HepG2 (cell line): Measurements from ENCODE around the gene FAM72C. TPM values are rescaled to one million over a fixed set of nuclear protein-coding genes. Genes with fewer than 3 reads are reported as not detected.
"Not testable (repeated sequence)": the region's sequence is repeated elsewhere in the genome, so short reads cannot be mapped to it uniquely, and the experiment has no call there.

Experiments
- ATAC-seq: fragments of 200-7000 bp; cut with Tn5 transposase; 3 replicates; pipeline ENCODE4 v1.9.1; 2020; ENCODE audit warnings: mild to moderate bottlenecking, moderate library complexity
- BruUV-seq: library from RNA; stranded (reverse); fragments of 400-500 nt; replicated peaks from 2 replicates; lab custom pipeline; 2021; lab: Mats Ljungman, UMichigan
- CTCF ChIA-PET: fragments of 300-600 bp; formaldehyde crosslinking; extraction: SDS; loops from one replicate; lab custom pipeline; 2021; ENCODE audit warnings: low total read pairs, inconsistent platforms, low intra/inter-chr PET ratio; lab: Yijun Ruan, JAX
- POLR2A ChIA-PET: fragments of 350-600 bp; sonication (Branson Sonifier 250); formaldehyde crosslinking; loops from one replicate; lab custom pipeline; 2020; ENCODE audit warnings: antibody characterized with exemption, inconsistent platforms; lab: Yijun Ruan, JAX
- DNase-seq: peaks from one replicate; pipeline ENCODE4 v3.0.0-alpha.2; 2015; ENCODE audit warnings: low spot score
- FAIRE-seq: peaks from 3 replicates; lab custom pipeline; 2011; peaks lifted over from hg19 to GRCh38; lab: Jason Lieb, UNC
- H2AFZ ChIP-seq: one replicate; pipeline ENCODE4 v1.6.1; 2011; ENCODE audit warnings: low read length, inconsistent platforms
- H3K27ac ChIP-seq: fragments of 300-600 bp; 3 replicates; pipeline ENCODE4 v1.8.0; 2011; ENCODE audit warnings: mixed run types, mild to moderate bottlenecking, mixed read lengths, low read length, inconsistent platforms; ENCODE audit not compliant: insufficient read depth; ENCODE audit errors: extremely low read length
- H3K27me3 ChIP-seq, 2 experiments: fragments of 200-600 bp in 1 of 2; 2 replicates in 1 of 2; 3 replicates in 1 of 2; pipeline versions ENCODE4 v1.6.0 to v1.8.0; 2011; ENCODE audit warnings: low read length in 2 of 2, mild to moderate bottlenecking in 2 of 2, moderate library complexity in 2 of 2, inconsistent platforms in 1 of 2; ENCODE audit not compliant: insufficient read depth in 2 of 2, control insufficient read depth in 1 of 2
- H3K36me3 ChIP-seq, 2 experiments: fragments of 200-600 bp in 1 of 2; replicated peaks in 1 of 2; 2 replicates in 1 of 2; 3 replicates in 1 of 2; pipeline versions ENCODE4 v1.5.1 to v1.8.0; 2011; ENCODE audit warnings: low read length in 2 of 2, inconsistent platforms in 1 of 2; ENCODE audit not compliant: insufficient read depth in 2 of 2, control insufficient read depth in 1 of 2
- H3K4me1 ChIP-seq: 2 replicates; pipeline ENCODE4 v1.5.1; 2012; ENCODE audit warnings: low read length, inconsistent platforms; ENCODE audit not compliant: insufficient read depth
- H3K4me2 ChIP-seq: 2 replicates; pipeline ENCODE4 v1.6.0; 2011; ENCODE audit warnings: low read depth, low read length, inconsistent platforms
- H3K4me3 ChIP-seq, 3 experiments: fragments of 200-600 bp in 1 of 3; sonication (generic), shearing (Covaris generic) in 1 of 3; replicated peaks in 1 of 3; 2 replicates each; pipeline ENCODE4 v1.5.1; 2011 to 2016; ENCODE audit warnings: low read length in 3 of 3, inconsistent platforms in 2 of 3, low read depth in 2 of 3, mild to moderate bottlenecking in 2 of 3, control low read depth in 1 of 3, mixed read lengths in 1 of 3; ENCODE audit not compliant: insufficient read depth in 1 of 3
- H3K79me2 ChIP-seq: one replicate; pipeline ENCODE4 v1.6.1; 2011; ENCODE audit warnings: low read length, inconsistent platforms; ENCODE audit not compliant: insufficient read depth
- H3K9ac ChIP-seq: 2 replicates; pipeline ENCODE4 v1.6.0; 2011; ENCODE audit warnings: mild to moderate bottlenecking, low read depth, low read length, inconsistent platforms; ENCODE audit not compliant: insufficient read depth
- H3K9me3 ChIP-seq: 2 replicates; pipeline ENCODE4 v1.5.1; 2012; ENCODE audit warnings: mild to moderate bottlenecking, low read length
- H4K20me1 ChIP-seq: 2 replicates; pipeline ENCODE4 v1.6.0; 2011; ENCODE audit warnings: inconsistent platforms, mild to moderate bottlenecking, low read length, moderate library complexity; ENCODE audit not compliant: insufficient read depth
- WGBS: methylation state at CpG from one replicate; pipeline ENCODE4 v1.1.6; 2017; ENCODE audit warnings: low lambda C conversion rate; 5-methylcytosine and 5-hydroxymethylcytosine counted together
- in situ Hi-C: cut with HindIII; loops from 2 replicates; pipeline ENCODE4 v1.10.0; 2017; ENCODE audit warnings: low pct_unique_long_range_greater_than_20kb; ENCODE audit not compliant: extremely low pct_ligation_motif_present
- intact Hi-C: fragments of 100-400 bp; cut with micrococcal nuclease; formaldehyde crosslinking; loops from one replicate; pipeline ENCODE4 v1.10.0; 2022; ENCODE audit not compliant: unreplicated experiment
- polyA plus RNA-seq, 8 experiments: library from polyadenylated mRNA; depleted of rRNA in 3 of 8; stranded (reverse) in 7 of 8; unstranded in 1 of 8; fragments of >200 nt; fragmentation: Illumina TruSeq in 4 of 8; extraction: Trizol in 4 of 8; gene quantifications; 2 replicates each; pipeline versions ENCODE4 v1.2.1 to v1.2.3, GENCODE V29; 2011 to 2016; ENCODE audit warnings: low read depth in 4 of 8, missing spikeins in 1 of 8, mixed read lengths in 1 of 8; ENCODE audit not compliant: insufficient read depth in 1 of 8
- total RNA-seq, 5 experiments: library from RNA; depleted of rRNA; stranded (reverse); fragments of >200 nt; fragmentation: Illumina TruSeq; extraction: Trizol; gene quantifications; 2 replicates each; pipeline ENCODE4 v1.2.3, GENCODE V29; 2016; ENCODE audit warnings: low read depth in 1 of 5

The FAM72C gene
- total and polyA plus RNA-seq, 2 of the 13 experiments (the other 11 are each of a cell fraction or from before 2014, with no cell fraction given) = 2.8 to 3.9 TPM

DNA sequence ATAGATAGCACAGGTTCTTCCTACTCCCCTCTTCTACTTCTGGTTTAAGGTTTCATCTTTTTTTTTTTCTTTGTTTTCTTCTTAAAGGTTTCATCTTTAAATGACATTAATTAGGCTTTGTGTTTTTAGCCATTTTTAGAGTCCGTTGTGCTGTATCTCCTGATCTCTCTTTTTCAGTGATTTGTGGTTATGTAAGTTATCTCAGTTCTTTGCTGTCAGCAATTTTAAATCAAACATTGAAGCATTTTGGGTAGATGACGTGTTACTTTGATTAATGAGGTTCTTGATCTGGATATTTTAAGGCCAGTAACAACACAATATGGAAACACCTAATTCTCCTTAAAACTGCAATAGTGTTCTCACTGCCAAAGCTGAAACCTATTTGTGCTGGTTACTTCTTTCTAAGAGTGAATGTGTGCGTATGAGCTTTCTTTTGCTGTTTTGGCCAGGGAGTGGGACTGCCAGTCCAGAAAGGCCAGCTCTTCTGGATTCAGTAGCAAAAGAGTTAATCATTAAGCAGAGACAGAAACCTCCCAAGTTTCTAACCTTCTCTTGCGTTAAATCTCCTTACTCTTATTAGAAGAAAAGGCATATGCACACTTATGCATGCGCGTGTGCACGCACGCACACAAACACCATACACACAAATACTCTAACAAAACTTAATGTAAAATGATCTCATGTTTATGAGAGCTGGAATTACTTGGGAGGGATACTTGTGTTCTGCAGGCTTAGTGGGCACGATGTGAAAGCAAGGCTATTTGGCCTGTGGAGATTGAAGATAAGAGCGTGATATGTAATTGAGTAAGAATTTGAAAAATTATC lies 17.0 kb upstream of the FAM72C start:
- in situ Hi-C loops, H3K4me2 ChIP-seq, H3K36me3 ChIP-seq, DNase-seq, H2AFZ ChIP-seq, H3K9ac ChIP-seq, H3K4me1 ChIP-seq, CTCF ChIA-PET, BruUV-seq, H3K9me3 ChIP-seq, H3K79me2 ChIP-seq, H3K27me3 ChIP-seq, FAIRE-seq, H4K20me1 ChIP-seq, H3K4me3 ChIP-seq, intact Hi-C loops, POLR2A ChIA-PET, H3K27ac ChIP-seq: not testable (repeated sequence)
- 29% methylated on average over 2 of the region's 10 CpGs for WGBS
- ATAC-seq = peak; percentile 90

GRCh38 chr1:143987868-143988267 lies 16.1 kb upstream of the FAM72C start:
- WGBS = no CpG with 5 or more reads among the region's 1 CpG
- H2AFZ ChIP-seq, H3K79me2 ChIP-seq, H3K4me3 ChIP-seq, in situ Hi-C loops, intact Hi-C loops, H3K4me1 ChIP-seq, H3K36me3 ChIP-seq, FAIRE-seq, BruUV-seq, ATAC-seq, H4K20me1 ChIP-seq, POLR2A ChIA-PET, H3K9ac ChIP-seq, H3K9me3 ChIP-seq, DNase-seq, H3K27ac ChIP-seq, H3K4me2 ChIP-seq, CTCF ChIA-PET, H3K27me3 ChIP-seq: not testable (repeated sequence)

DNA sequence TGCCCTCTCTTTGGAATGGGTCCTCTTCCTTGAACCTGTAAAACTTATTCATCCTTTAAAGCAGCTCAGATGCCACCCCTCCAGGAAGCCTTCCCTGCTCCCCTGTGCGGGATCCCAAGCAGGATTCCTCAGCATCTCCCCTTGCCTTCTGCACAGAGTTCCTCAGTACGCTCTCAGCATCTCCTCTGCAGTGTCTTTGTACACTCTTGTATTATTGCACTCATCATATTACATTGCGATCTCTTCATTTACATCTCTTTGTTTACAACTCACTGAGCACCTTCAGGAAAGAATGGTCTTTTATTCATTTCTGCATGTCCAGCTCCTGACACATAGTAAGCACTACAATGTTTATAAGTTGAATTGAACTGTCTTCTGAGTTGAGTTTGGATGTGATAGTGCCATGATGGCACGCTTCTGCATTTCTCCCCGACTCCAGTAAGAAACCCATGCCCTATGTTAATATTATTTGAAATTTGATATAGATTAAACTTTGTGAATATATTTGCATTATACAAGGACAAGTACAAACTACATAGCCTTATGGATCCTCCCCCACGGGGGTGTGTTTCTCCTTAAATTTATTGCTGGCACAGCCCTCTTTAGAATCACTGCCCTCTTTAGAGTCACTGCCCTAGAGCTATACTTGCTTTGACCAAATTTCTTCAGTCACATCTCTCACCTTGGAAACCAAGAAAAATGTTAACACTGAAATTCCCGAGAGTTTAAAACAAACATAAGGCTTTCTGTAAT lies 13.1 kb upstream of the FAM72C start:
- H3K36me3 ChIP-seq, ATAC-seq, DNase-seq, H3K9ac ChIP-seq, H3K27ac ChIP-seq, H3K27me3 ChIP-seq, CTCF ChIA-PET, H3K4me2 ChIP-seq, H2AFZ ChIP-seq, H3K4me3 ChIP-seq, H3K9me3 ChIP-seq, FAIRE-seq, H3K79me2 ChIP-seq, H3K4me1 ChIP-seq, in situ Hi-C loops, intact Hi-C loops, POLR2A ChIA-PET, H4K20me1 ChIP-seq: not testable (repeated sequence)
- BruUV-seq = TSS peak; percentile 31
- WGBS = 48% methylated on average over 3 of the region's 7 CpGs

GRCh38 chr1:143974416-143974815 lies 2.6 kb upstream of the FAM72C start:
- in situ Hi-C loops, H3K4me2 ChIP-seq, FAIRE-seq: not testable (repeated sequence)

More at GRCh38 chr1:143974416-143974815, 2.6 kb upstream of the FAM72C start:
- 0% methylated on average over 6 of the region's 31 CpGs for WGBS
- H3K4me1 ChIP-seq, intact Hi-C loops, POLR2A ChIA-PET, H3K79me2 ChIP-seq, H3K27me3 ChIP-seq, H4K20me1 ChIP-seq, ATAC-seq, H2AFZ ChIP-seq, H3K36me3 ChIP-seq, CTCF ChIA-PET, H3K9ac ChIP-seq, DNase-seq, H3K27ac ChIP-seq, H3K9me3 ChIP-seq: not testable (repeated sequence)
- peak overlapping the region in 1 of 3 experiments; percentile 51; a peak in 3 of 6 replicates for H3K4me3 ChIP-seq
- BruUV-seq = TSS peak; percentile 48
